ENCODE results near the gene ZNF710.

DNA sequence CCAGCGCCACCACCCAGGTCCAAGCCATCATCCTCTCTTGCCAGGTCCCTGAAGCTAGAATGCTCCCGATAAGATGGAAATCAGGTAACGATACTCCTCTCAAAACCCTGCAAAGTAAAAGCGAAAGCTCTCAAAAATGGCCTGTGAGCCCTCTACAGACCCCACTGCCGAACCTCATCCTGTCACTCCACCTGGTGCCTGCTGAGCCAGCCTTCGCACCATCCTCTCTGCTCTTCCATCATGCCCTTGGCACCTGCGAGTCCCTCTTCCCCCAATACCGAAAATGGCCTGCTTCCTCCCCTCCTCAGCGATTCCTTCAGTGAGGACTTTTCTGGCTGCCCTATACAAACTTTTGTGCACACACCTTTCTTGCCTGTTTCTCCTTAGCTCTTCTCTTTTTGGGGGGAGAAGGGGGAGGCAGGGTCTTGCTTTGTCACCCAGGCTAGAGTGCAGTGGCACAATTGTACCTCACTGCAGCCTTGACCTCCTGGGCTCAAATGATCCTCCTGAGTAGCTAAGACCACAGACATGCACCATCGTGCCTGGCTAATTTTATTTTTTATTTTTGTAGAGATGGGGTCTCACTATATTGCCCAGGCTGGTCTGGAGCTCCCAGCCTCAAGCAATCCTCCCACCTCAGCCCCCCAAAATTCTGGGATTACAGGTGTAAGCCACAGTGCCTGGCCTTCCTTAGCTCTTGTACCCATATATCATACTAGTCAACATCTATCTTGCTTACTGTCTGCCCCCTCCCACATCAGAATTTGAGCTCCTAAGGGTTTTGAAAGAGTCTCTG lies 98.1 kb downstream of the ZNF710 start:
- TF ChIP-seq POLR2A (IDR thresholded peaks at IDR 0.05) = no peak
- TF ChIP-seq, protein P1, sequence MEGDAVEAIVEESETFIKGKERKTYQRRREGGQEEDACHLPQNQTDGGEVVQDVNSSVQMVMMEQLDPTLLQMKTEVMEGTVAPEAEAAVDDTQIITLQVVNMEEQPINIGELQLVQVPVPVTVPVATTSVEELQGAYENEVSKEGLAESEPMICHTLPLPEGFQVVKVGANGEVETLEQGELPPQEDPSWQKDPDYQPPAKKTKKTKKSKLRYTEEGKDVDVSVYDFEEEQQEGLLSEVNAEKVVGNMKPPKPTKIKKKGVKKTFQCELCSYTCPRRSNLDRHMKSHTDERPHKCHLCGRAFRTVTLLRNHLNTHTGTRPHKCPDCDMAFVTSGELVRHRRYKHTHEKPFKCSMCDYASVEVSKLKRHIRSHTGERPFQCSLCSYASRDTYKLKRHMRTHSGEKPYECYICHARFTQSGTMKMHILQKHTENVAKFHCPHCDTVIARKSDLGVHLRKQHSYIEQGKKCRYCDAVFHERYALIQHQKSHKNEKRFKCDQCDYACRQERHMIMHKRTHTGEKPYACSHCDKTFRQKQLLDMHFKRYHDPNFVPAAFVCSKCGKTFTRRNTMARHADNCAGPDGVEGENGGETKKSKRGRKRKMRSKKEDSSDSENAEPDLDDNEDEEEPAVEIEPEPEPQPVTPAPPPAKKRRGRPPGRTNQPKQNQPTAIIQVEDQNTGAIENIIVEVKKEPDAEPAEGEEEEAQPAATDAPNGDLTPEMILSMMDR (IDR thresholded peaks at IDR 0.05) = no peak
